HG03575 (cell line): ENCODE data around the gene CHST12.

Experiments used
- ATAC-seq: cut with Tn5 transposase; IDR thresholded peaks from one replicate; pipeline ENCODE4 v1.9.1; 2021; ENCODE audit not compliant: unreplicated experiment, insufficient number of reproducible peaks, low FRiP score; ENCODE audit errors: extremely low read depth

The CHST12 gene

DNA sequence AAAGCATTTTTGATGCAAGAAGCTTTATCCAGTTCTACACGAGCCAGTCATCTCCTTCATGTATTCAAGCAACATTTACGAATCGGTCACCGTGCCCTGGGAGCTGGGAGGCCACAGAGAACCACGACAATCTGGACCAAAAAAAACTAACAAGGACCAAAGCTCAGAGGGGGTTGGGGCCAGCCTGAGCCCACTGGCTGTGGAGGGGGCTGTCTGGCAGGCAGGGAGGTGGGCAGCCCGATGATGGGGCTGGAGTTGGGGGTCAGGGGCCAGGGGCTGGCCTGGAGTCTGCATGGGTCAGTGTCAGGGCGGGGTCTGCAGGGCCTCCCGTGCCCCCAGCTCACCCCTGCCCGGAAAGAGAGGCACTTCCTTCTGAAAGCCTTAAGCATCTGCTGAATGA is 85.3 kb downstream of the CHST12 start:
- no peak for ATAC-seq

DNA sequence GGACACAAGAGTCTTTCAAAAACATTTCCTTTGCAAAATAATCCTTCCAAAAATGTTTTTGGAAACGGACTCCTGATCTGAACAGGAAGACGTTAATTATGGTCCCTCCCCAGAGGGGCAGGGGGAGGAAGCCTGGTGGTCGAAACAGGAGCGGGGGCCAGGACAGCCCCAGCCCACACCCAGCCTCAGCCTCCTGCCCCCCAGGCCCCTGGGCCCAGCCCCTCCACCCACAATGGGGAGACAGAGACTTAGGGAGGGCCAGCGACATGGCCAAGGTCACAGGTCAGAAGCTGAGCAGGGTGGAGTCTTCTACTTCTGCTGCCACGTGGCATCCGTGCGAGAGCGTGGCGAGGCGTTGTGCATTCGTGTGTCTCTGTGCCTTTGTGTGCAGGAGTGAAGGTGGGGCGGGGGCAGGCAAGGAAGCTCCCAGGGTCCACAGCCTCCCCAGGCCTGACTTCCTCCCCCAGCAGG is 86.8 kb downstream of the CHST12 start:
- no peak for ATAC-seq

DNA sequence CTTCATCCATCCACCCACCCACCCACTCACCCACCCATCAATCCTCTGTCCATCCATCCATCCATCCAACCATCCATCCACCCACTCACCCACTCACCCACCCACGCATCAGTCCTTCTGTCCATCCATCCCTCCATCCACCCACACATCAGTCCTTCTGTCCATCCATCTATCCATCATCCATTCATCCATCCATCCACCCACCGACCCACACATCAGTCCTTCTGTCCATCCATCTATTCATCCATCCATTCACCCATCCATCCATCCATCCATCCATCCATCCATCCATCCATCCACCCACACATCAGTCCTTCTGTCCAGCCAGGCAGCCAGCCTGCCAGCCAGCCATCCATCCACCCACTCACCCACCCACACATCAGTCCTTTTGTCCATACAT is 88.6 kb downstream of the CHST12 start:
- no peak for ATAC-seq

DNA sequence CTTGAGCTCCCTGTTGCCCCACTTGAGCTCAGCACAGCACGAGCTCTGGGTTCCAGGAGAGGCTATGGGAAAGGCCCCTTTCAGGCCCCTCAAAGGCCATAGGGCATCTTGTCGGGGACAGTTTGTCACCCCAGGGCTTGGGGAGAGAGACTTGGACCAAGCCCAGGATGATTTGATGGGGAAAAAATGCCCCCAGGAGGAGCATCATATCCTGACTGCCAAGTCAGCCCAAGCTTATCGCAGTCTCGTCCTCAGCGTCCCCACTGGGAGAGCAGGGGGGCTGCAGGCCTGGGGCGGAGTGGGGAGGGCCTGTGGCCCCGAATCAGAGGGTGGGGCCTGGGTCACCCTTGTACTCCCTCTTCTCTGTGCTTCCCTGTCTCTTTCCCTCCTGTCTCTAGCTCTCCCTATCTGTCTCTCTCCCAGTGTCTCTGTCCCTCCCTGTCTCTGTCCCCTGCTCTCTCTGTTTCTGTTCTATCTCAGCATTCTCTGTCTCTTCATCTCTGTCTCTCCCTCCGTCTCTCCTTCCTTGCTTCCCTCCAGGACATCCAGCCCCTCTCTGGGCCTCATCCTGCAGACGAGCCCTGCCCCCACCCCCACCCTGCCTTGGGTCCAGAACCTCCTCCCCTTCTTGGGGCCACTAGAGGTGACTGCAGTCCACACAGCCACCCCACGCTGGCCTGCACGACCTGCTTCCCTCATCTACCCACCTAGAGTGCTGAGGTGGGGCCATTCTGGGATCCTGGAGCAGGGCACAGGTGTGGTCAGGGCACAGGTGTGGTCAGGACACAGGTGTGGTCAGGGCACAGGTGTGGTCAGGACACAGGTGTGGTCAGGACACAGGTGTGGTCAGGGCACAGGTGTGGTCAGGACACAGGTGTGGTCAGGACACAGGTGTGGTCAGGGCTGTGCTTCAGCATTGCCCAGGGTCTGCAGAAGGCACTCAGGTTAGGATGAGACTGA is 90.1 kb downstream of the CHST12 start:
- ATAC-seq, result no peak

DNA sequence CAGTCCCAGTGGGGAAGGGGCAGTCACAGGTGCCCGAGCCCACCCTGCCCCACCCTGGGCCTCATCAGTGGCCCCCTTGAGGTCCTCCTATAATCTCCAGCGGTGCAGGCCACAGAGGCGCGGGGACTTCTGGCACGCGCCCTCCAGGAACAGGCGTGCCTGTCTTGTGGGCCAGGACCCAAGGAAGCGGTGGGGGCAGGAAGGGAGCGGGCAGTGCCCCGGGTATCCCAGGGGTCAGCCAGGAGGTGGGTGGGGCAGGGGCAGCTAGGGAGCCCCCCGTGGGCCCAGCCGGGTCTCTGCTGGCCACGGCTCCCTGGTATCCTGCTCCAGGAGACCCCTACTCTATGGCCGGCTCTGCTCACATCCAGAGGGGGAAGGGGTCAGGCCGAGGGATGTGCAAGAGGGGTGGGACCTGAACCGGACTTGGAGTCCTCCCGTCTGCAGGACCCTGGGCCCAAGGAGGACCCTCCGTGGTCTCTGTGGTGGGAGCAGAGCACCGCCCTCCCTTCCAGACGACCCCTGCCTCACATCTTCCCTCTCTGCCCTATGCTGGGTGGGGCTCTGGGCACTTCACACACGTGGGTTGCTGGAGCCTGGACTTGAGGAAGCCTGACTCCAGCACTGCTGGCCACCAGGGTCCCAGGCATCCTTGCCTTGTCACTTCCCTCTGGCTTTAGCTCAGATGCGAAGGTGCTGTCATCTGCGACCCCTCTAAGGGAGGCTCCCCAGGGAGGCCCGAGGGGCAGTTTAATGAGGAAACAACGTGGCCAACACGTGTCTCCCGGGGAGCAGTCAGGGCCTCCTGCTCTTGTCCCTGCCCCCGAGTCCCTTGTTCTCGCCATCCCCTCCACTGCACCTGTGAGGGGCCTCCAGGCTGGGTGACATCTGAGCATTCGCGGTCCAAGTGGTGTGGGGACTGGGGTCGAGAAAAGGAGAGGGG is 91.0 kb downstream of the CHST12 start:
- no peak for ATAC-seq

DNA sequence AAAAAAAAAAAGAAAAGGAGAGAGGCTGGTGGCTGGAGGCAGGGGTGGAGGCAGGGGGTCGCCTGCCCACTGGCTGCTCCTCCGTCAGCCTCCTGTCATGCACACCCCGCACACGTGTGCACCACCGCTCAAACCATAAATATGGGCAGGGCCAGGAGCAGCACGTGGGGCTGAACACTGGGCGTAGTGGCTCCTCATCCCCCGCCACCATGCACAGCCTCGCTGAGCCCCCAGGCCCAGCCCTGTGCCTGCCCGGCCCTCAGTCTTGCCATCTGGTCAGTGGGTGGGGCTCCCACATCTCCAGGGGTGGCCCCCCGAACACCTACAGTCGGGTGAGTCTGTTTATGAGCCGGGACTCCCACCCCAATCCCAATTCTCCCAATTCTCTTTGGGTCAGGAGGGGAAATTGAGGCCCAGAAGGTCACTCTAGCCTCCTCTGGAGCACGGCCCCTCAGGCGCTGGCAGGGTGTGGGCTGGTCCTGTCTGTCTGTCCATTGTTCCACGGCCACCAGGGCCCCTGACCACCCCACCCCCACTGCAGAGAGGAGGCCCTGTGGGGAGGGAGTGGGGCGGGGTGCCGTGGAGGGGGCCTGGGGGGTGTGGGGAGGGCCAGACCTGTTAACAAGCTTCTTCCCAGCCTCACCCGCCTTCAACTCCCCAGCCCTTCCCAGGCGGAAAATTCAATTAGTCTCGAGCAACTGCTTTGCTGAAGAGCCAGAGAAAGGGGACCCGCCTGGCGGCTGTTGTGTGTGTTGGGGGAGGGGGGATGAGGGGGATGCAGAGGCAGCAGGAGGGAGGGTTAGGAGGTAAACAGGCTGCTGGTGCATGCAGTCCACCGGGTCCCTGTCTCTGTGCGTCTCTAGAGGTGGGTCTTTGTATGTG is 92.2 kb downstream of the CHST12 start:
- ATAC-seq, result no peak

DNA sequence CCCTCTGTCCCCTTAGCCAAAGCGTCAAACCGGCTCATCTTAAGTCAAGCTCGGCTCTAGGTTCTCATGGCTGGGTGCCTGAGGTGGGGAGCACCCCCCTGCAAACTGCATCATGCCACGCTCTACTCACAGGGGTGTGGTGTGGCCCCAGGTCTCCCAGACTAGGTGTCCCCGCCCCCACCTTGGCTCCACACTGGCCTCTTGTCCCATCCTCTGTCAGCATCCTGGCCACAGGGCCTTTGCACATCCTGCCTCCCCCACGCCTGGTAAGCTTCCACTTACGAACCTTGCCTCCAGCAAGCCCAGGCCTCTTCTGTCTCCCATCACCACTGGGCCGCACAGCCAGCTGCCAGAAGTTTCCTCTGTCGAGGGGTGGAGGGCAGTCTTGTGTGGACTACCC is 93.0 kb downstream of the CHST12 start:
- ATAC-seq, result no peak

DNA sequence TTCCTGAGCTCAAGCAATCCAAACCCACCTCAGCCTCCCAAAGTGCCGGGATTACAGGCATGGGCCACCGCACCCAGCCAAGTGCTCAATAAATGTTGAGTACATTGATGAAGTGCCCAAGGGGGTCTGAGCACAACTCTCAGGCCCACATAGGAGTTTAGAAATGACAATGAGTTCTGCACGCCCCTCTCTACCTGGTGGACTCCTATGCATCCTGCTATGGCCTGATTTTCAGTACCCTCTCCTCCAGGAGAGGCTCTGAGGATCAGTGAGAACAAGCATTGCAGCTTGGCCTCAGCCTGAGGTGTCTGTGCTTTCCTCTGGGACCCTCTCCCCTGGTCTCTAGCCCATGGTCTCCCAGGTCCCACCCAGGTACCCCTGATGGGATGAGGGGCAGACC is 93.7 kb downstream of the CHST12 start:
- no peak for ATAC-seq

DNA sequence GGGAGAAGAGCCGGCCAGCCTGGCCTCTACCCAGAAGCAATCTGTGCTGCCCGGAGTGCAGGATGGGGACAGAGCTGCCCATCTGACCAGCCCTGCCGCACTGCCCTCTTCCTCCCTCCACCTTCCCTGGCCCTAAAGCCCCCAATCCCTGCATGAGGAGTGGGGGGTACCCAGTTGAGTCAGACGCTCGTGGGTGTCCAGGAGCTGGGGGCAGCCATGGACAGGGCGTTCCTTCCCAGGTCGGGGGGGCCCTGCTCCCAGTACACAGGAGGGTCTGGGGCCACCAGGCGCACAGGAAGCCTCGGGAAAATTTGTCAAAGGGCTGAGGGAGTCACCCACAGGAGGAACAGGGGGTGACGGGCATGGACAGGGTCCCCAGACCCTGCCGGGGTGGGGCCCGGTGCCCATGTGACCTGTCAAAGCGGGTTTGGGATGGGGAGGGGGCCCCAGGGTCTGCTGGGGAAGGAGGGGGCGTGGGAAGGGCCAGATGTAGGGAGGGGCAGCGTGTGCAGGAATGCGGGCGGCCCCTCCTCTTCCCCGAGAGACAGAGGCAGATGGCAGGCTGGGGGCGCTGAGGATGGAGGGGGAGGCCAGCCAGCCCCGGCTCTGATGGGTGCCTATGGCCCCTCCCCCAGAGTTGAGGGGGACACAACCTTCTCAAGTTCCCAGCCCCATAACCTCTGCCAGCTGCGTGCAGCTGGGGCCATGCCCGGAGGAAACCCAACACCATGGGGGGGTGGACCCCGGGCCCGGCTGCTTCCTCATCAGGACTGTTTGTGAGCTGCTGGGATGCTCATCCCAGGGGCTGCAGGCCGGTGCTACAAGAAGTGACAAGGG is 94.3 kb downstream of the CHST12 start:
- ATAC-seq, result no peak
